DND-41 (cell line): ENCODE data around the gene EXTL1.
A peak's percentile ranks its signal among the peaks of the same experiment; 100 is the strongest.

ENCODE experiments used
- ATAC-seq: fragments of 200-7000 bp; cut with Tn5 transposase; 3 replicates; pipeline ENCODE4 v1.9.1; 2021; ENCODE audit warnings: low read depth; ENCODE audit not compliant: insufficient read depth
- DNase-seq: peaks from one replicate; pipeline ENCODE4 v3.0.0-alpha.2; 2020
- H2AFZ ChIP-seq: 2 replicates; pipeline ENCODE4 v1.6.0; 2012; ENCODE audit warnings: low read depth, low read length
- H3K27ac ChIP-seq: 2 replicates; pipeline ENCODE4 v1.5.1; 2012; ENCODE audit warnings: low read length, inconsistent platforms
- H3K27me3 ChIP-seq: fragments of 200-600 bp; sonication (generic); 2 replicates; pipeline ENCODE4 v1.6.0; 2012; ENCODE audit warnings: low read length, mild to moderate bottlenecking, inconsistent platforms; ENCODE audit not compliant: insufficient read depth, poor library complexity
- H3K36me3 ChIP-seq: 2 replicates; pipeline ENCODE4 v1.5.1; 2012; ENCODE audit warnings: low read length, inconsistent platforms; ENCODE audit not compliant: insufficient read depth
- H3K4me1 ChIP-seq: 2 replicates; pipeline ENCODE4 v1.5.1; 2012; ENCODE audit warnings: mild to moderate bottlenecking, low read length; ENCODE audit not compliant: insufficient read depth
- H3K4me2 ChIP-seq: 2 replicates; pipeline ENCODE4 v1.6.0; 2012; ENCODE audit warnings: mild to moderate bottlenecking, moderate library complexity, low read length, inconsistent platforms; ENCODE audit not compliant: insufficient read depth
- H3K4me3 ChIP-seq, 2 experiments: fragments of 200-600 bp in 1 of 2; shearing (Covaris generic) in 1 of 2; 2 replicates each; pipeline ENCODE4 v1.5.1; 2012 to 2016; ENCODE audit warnings: inconsistent platforms in 2 of 2, low read length in 2 of 2, mild to moderate bottlenecking in 2 of 2, low read depth in 1 of 2, moderate library complexity in 1 of 2
- H3K79me2 ChIP-seq: 2 replicates; pipeline ENCODE4 v1.6.0; 2012; ENCODE audit warnings: low read length, inconsistent platforms; ENCODE audit not compliant: insufficient read depth
- H3K9ac ChIP-seq: 2 replicates; pipeline ENCODE4 v1.6.0; 2012; ENCODE audit warnings: low read depth, mild to moderate bottlenecking, inconsistent platforms, low read length, moderate library complexity
- H3K9me3 ChIP-seq: 2 replicates; pipeline ENCODE4 v1.5.1; 2012; ENCODE audit warnings: low read length, moderate library complexity, mild to moderate bottlenecking, inconsistent platforms; ENCODE audit not compliant: insufficient read depth, severe bottlenecking
- H4K20me1 ChIP-seq: 2 replicates; pipeline ENCODE4 v1.6.0; 2012; ENCODE audit warnings: low read length; ENCODE audit not compliant: insufficient read depth
- CTCF ChIP-seq: IDR thresholded peaks from 2 replicates; pipeline ENCODE4 v1.5.1; 2012; ENCODE audit warnings: borderline replicate concordance, low read length, moderate library complexity, mild to moderate bottlenecking; ENCODE audit not compliant: poor library complexity, severe bottlenecking; ENCODE audit errors: extremely low read depth
- EZH2 ChIP-seq: IDR thresholded peaks from 3 replicates; pipeline ENCODE4 v1.6.1; 2012; ENCODE audit warnings: borderline replicate concordance, low read depth, mild to moderate bottlenecking, moderate library complexity, low read length, inconsistent platforms; ENCODE audit not compliant: severe bottlenecking

Gene EXTL1

DNA sequence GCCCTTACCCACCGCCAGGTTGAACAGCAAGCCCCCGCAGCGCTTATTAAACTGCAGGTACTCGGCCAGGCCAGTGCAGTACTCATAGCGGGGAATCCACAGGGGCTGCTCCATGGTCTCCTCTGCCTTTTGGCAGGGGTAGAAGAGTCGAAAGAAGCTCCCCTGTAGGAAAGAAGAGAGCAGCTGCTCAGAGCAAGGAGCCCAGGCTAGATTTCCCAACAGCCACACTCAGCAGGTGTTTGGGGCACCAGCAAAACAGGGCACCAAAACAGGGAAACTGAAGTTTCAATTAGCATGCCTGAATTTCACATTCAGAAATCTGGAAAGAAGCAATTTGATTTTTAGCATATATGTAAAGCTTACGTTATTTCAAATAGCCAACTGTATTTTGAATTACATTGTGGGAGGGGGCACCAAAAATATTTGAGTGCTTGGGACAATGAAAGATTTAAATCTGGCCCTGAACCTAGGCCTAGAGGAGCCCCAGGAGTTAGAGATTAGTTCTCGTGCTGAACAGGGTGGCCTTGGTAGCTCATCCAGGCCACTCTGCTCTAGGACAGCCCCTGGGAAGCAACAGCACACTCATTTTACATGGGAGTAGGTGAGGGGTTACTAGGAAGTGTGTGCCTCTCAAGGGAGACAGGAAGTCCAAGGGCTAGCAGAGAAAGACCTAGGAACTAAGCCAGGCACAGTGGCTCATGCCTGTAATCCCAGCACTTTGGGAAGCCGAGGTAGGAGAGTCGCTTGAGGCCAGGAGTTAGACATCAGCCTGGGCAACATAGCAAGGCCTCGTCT is 31.9 kb upstream of the EXTL1 start:
- peak overlapping the region; percentile 2; the same call in 1 of the 2 replicates for H2AFZ ChIP-seq
- H3K4me1 ChIP-seq, result peaks cover 96% of the 10 kb centered on the region
- peak overlapping the region; percentile 64 to 75; a peak in 3 of 4 replicates for H3K4me3 ChIP-seq
- peak overlapping the region; percentile 77 for H3K4me2 ChIP-seq
- peak overlapping the region; percentile 98 for H3K27ac ChIP-seq
- peaks cover 84% of the 10 kb centered on the region for H3K79me2 ChIP-seq
- DNase-seq (peak; percentile 53), ATAC-seq (peak; percentile 33)
- H3K9ac ChIP-seq, result peak overlapping the region; percentile 92
- peaks cover 43% of the 10 kb centered on the region for H3K36me3 ChIP-seq
- H4K20me1 ChIP-seq, result no peaks in the 10 kb centered on the region
- H3K9me3 ChIP-seq, result no peaks in the 10 kb centered on the region
- TF ChIP-seq CTCF, result no peak
- TF ChIP-seq EZH2, result no peak
- H3K27me3 ChIP-seq, result no peaks in the 10 kb centered on the region

DNA sequence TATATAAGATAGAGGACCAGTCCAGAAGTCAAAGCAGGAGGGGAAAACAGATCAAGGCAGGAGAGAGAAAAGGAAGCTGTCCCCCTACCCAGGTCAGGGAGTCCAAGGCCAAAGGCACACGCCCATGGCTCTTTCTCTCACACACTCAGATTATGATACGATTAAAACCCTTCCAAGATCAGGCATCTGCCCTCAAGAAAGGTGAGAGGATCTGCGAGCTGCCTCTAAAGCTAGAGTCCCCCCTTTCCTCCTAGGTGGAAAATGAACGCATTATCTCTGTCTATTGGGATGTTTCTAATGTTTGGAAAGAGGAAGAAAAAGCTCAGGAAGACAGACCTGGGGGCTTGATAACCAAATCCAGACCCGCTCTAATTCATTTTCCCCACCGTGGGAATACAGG is 31.3 kb upstream of the EXTL1 start:
- peak overlapping the region; percentile 98 for H3K27ac ChIP-seq
- peak overlapping the region; percentile 92 for H3K9ac ChIP-seq
- H3K9me3 ChIP-seq, result no peaks in the 10 kb centered on the region
- no peak for DNase-seq
- no peak for ATAC-seq
- H3K79me2 ChIP-seq, result peaks cover 85% of the 10 kb centered on the region
- peak overlapping the region; percentile 64 to 75; a peak in 3 of 4 replicates for H3K4me3 ChIP-seq
- no peak for TF ChIP-seq EZH2
- no peak for TF ChIP-seq CTCF
- peaks cover 99% of the 10 kb centered on the region for H3K4me1 ChIP-seq
- peak overlapping the region; percentile 77 for H3K4me2 ChIP-seq
- H3K36me3 ChIP-seq, result peaks cover 39% of the 10 kb centered on the region
- H3K27me3 ChIP-seq, result no peaks in the 10 kb centered on the region
- H2AFZ ChIP-seq, result peak overlapping the region; percentile 72
- no peaks in the 10 kb centered on the region for H4K20me1 ChIP-seq

DNA sequence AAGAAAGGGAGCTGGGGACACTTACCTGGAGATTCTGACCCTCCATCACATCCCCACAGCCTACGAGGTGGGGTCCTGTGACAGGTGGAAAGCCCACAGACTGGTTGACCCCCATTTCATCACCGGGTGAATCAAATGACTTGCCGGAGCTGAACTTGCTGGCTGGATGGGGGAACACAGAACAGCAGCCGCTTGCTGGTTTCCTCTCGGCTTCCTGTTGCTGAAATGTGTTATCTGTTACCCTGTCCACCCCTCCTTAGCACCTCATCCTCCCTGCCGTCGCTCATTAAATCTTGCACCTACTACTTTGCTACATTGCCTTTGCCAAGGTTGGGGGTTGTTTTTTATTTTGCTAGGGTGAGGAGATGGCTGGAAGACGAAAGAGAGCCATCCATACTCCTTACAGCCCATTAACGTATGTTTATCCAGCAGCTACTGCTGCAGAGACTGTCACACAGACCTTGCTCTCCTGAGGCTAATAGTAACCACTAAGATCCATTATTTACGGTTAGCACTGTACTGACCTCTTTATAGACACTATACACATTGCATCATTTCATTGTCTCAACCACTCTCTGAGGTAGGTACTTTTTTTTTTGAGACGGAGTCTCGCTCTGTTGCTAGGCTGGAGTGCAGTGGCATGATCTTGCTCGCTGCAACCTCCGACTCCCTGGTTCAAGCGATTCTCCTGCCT is 30.7 kb upstream of the EXTL1 start:
- Histone ChIP-seq H3K4me2 (peak overlapping the region; percentile 77), H3K9me3 (no peaks in the 10 kb centered on the region), H2AFZ (peak overlapping the region; percentile 72), H3K27me3 (no peaks in the 10 kb centered on the region), H3K27ac (peak overlapping the region; percentile 98), H3K4me1 (peaks cover 99% of the 10 kb centered on the region), H4K20me1 (no peaks in the 10 kb centered on the region), H3K36me3 (peaks cover 33% of the 10 kb centered on the region), H3K4me3 (peak overlapping the region; percentile 64 to 75; a peak in 3 of 4 replicates), H3K9ac (peak overlapping the region; percentile 92), H3K79me2 (peaks cover 85% of the 10 kb centered on the region)
- DNase-seq (peak; percentile 75), ATAC-seq (peak; percentile 64)
- TF ChIP-seq CTCF (no peak), EZH2 (no peak)
